Thoracic aorta (tissue), 2 donors: ENCODE data around the gene SEPTIN11. TPM values are rescaled to one million over a fixed set of nuclear protein-coding genes. Genes with fewer than 3 reads are reported as not detected.

Experiments
- ATAC-seq: fragments of 150-250 bp; one replicate; pipeline ENCODE4 v1.8.0; 2017; ENCODE audit warnings: low read depth; ENCODE audit not compliant: insufficient number of reproducible peaks, low FRiP score
- DNase-seq: peaks from one replicate; pipeline ENCODE4 v3.0.0-alpha.2; 2020; ENCODE audit warnings: low spot score
- H3K27ac ChIP-seq, 2 donors: fragments of 200-600 bp; sonication (generic); 1 replicate in 1 of 2; 2 replicates in 1 of 2; pipeline ENCODE4 v1.5.1; 2016; ENCODE audit warnings: mild to moderate bottlenecking in 2 of 2, moderate library complexity in 2 of 2
- H3K27me3 ChIP-seq: fragments of 200-600 bp; sonication (generic); replicated peaks from 2 replicates; pipeline ENCODE4 v1.6.0; 2016; ENCODE audit warnings: mild to moderate bottlenecking; ENCODE audit not compliant: insufficient read depth
- H3K36me3 ChIP-seq: fragments of 200-600 bp; sonication (generic); one replicate; pipeline ENCODE4 v1.5.1; 2016
- H3K4me1 ChIP-seq, 2 donors: fragments of 200-600 bp; sonication (generic); 1 replicate in 1 of 2; 2 replicates in 1 of 2; pipeline versions ENCODE4 v1.5.1 to v1.6.0; 2016; ENCODE audit warnings: low read depth in 2 of 2, mild to moderate bottlenecking in 1 of 2; ENCODE audit not compliant: control insufficient read depth in 1 of 2
- H3K4me3 ChIP-seq: fragments of 200-600 bp; sonication (generic); 2 replicates; pipeline ENCODE4 v1.5.1; 2016; ENCODE audit warnings: mild to moderate bottlenecking
- H3K9me3 ChIP-seq: fragments of 200-600 bp; sonication (generic); 2 replicates; pipeline ENCODE4 v1.5.1; 2016
- total RNA-seq, 2 donors: library from RNA; depleted of rRNA; stranded (reverse); fragments of >200 nt; gene quantifications; one replicate each; pipeline versions ENCODE4 v1.1.0 to v1.2.3, GENCODE V29; 2016
- TF ChIP-seq, protein P1 (sequence below): fragments of 200-600 bp; sonication (generic); IDR thresholded peaks from one replicate; pipeline ENCODE4 v1.5.1; 2019; ENCODE audit warnings: antibody characterized with exemption

The SEPTIN11 gene
- total RNA-seq, 2 donors from 2014 or later = 142 to 156 TPM

GRCh38 chr4:76980261-76980660 is 30.7 kb downstream of the SEPTIN11 start:
- DNase-seq = no peak
- ATAC-seq = no peak
- TF ChIP-seq, protein P1, sequence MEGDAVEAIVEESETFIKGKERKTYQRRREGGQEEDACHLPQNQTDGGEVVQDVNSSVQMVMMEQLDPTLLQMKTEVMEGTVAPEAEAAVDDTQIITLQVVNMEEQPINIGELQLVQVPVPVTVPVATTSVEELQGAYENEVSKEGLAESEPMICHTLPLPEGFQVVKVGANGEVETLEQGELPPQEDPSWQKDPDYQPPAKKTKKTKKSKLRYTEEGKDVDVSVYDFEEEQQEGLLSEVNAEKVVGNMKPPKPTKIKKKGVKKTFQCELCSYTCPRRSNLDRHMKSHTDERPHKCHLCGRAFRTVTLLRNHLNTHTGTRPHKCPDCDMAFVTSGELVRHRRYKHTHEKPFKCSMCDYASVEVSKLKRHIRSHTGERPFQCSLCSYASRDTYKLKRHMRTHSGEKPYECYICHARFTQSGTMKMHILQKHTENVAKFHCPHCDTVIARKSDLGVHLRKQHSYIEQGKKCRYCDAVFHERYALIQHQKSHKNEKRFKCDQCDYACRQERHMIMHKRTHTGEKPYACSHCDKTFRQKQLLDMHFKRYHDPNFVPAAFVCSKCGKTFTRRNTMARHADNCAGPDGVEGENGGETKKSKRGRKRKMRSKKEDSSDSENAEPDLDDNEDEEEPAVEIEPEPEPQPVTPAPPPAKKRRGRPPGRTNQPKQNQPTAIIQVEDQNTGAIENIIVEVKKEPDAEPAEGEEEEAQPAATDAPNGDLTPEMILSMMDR = no peak
- Histone ChIP-seq H3K4me3 (no peak overlapping the region), H3K27me3 (no peaks in the 10 kb centered on the region), H3K9me3 (no peaks in the 10 kb centered on the region), H3K4me1 (peaks cover 32 to 55% of the 10 kb centered on the region in 2 donors), H3K36me3 (no peaks in the 10 kb centered on the region), H3K27ac (no peak overlapping the region)

GRCh38 chr4:76981644-76982043 is 32.1 kb downstream of the SEPTIN11 start:
- no peak for DNase-seq
- peaks cover 42 to 68% of the 10 kb centered on the region in 2 donors for H3K4me1 ChIP-seq
- TF ChIP-seq, protein P1 = no peak
- H3K9me3 ChIP-seq = no peaks in the 10 kb centered on the region
- no peak overlapping the region for H3K4me3 ChIP-seq
- H3K27ac ChIP-seq = no peak overlapping the region
- no peaks in the 10 kb centered on the region for H3K27me3 ChIP-seq
- no peaks in the 10 kb centered on the region for H3K36me3 ChIP-seq
- ATAC-seq = no peak

GRCh38 chr4:76982638-76983584 is 33.4 kb downstream of the SEPTIN11 start:
- Histone ChIP-seq H3K27me3 (no peaks in the 10 kb centered on the region), H3K4me3 (no peak overlapping the region), H3K36me3 (no peaks in the 10 kb centered on the region), H3K9me3 (no peaks in the 10 kb centered on the region), H3K27ac (no peak overlapping the region), H3K4me1 (peaks cover 45 to 74% of the 10 kb centered on the region in 2 donors)
- DNase-seq (no peak), ATAC-seq (no peak)
- TF ChIP-seq, protein P1 = no peak

DNA sequence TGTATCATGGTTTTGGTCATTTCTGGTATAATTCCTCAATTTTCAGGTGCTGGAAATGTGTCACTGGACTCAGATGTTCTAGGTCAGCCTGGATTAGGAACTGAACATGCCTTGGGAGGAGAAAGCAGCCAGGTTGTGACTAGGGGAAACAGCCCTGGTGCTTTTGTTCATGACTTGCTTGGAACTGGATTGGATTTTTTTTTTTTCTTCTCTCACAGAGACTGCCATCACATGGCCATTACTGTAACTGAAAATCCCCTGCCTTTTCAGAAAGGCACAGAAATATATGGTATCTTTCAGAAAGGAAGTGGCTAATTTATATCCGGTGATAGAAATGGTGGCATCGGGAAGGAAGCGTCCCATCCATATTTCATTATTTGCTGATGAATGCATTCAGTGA is 34.6 kb downstream of the SEPTIN11 start:
- H3K27ac ChIP-seq = peak overlapping the region; percentile 11 to 55
- H3K36me3 ChIP-seq = no peaks in the 10 kb centered on the region
- TF ChIP-seq, protein P1 = peak; percentile 7
- ATAC-seq (no peak), DNase-seq (no peak)
- peak overlapping the region; percentile 17 for H3K4me3 ChIP-seq
- H3K4me1 ChIP-seq = peaks cover 38 to 72% of the 10 kb centered on the region in 2 donors
- no peaks in the 10 kb centered on the region for H3K9me3 ChIP-seq
- H3K27me3 ChIP-seq = no peaks in the 10 kb centered on the region

GRCh38 chr4:76984788-76985211 is 35.2 kb downstream of the SEPTIN11 start:
- peak; percentile 48 for DNase-seq
- no peaks in the 10 kb centered on the region for H3K36me3 ChIP-seq
- H3K27me3 ChIP-seq = no peaks in the 10 kb centered on the region
- peak; percentile 99 for ATAC-seq
- H3K4me1 ChIP-seq = peaks cover 38 to 72% of the 10 kb centered on the region in 2 donors
- peak overlapping the region; percentile 55 to 60 for H3K27ac ChIP-seq
- H3K4me3 ChIP-seq = peak overlapping the region; percentile 17
- no peaks in the 10 kb centered on the region for H3K9me3 ChIP-seq
- TF ChIP-seq, protein P1 = no peak
